Measurements from ENCODE around the gene STOML1.

The STOML1 gene

DNA sequence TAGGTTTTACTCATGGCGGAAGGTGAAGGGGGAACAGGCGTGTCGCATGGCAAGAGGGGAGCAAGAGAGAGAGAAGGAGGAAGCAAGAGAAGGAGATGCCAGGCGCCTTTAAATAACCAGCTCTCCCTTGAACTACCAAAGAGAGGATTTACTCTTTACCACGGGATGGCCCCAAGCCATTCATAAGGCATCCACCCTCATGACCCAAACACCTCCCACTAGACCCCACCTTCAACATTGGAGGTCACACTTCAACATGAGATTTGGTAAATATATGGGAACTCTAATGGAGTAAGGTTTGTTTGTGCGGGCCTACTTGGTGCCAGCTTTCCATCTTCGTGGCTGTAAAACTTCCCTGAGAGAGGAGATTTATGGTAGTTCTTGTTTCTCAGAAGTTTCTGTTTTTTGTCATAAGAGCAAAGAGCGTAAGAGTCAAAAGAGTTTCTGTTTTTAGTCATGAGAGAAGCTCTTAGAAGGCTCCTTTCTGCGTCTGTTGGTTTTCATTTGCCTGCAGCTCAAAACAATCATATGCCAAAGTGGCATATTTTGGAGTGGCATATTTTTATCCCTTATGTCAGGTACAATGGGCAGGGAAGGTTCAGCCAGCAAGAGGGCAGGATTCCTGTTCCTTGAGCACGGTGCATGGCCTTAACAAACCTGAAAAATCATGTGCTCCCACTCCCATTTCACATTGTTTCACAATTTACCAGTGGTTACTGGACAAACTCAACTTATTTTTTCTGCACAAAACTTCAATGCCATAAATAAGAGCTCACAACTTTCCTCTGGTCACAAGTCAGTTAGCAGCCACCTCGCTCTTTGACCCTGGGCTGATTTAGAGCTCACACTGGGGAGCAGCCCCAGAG is 14.9 kb upstream of the STOML1 start:
- TF ChIP-seq GATA3 (IDR thresholded peaks at IDR 0.05; ENCODE audit: low read depth, low read length) (no peak), GATA2 (IDR thresholded peaks at IDR 0.05; ENCODE audit: low read depth, low read length) (no peak)

DNA sequence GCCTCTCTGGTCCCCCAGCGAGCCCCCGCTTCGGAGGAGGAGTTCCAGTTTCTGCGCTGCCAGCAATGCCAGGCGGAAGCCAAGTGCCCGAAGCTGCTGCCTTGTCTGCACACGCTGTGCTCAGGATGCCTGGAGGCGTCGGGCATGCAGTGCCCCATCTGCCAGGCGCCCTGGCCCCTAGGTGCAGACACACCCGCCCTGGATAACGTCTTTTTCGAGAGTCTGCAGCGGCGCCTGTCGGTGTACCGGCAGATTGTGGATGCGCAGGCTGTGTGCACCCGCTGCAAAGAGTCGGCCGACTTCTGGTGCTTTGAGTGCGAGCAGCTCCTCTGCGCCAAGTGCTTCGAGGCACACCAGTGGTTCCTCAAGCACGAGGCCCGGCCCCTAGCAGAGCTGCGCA is 5.9 kb upstream of the STOML1 start:
- no peak for TF ChIP-seq GATA2 (IDR thresholded peaks at IDR 0.05; ENCODE audit: low read depth, low read length)
- TF ChIP-seq GATA3 (IDR thresholded peaks at IDR 0.05; ENCODE audit: low read depth, low read length): no peak

DNA sequence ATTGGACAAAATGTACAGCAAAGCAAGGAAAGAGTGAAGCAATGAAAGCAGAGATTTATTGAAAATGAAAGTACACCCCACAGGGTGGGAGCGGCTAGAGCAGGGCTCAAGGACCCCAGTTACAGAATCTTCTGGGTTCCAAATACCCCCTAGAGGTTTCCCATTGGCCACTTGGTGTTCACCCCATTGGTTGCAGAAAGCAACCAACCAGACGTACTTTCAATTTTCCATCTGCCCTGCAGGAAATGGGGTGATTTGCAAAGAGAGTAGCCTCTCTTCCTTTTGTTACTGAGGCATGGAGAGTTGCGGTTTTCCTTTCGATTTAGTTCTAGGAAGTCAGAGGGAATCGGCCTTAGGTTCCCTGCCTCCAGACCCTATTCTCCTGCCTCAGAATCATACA is 4.8 kb upstream of the STOML1 start:
- no peak for TF ChIP-seq GATA3 (IDR thresholded peaks at IDR 0.05; ENCODE audit: low read depth, low read length)
- TF ChIP-seq GATA2 (IDR thresholded peaks at IDR 0.05; ENCODE audit: low read depth, low read length): no peak

DNA sequence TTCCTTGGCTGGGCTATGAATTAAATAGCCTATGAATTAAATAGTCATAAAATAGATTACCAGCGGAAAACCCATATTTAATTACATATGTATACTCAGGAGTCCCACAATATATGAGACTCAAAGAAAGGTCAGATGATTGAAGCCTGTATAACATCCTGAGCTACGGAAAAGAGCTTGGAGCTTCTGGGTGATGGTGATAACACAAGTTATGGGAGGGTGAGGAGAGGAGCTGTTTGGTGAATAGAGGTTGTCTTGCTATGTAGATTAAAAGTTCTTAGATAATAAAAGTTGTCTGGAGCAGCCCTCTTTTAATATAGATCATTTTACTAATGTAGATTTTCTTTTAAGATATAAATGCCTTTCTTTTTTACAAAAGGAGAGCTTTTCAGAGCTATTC is 4.2 kb upstream of the STOML1 start:
- no peak for TF ChIP-seq GATA3 (IDR thresholded peaks at IDR 0.05; ENCODE audit: low read depth, low read length)
- no peak for TF ChIP-seq GATA2 (IDR thresholded peaks at IDR 0.05; ENCODE audit: low read depth, low read length)

DNA sequence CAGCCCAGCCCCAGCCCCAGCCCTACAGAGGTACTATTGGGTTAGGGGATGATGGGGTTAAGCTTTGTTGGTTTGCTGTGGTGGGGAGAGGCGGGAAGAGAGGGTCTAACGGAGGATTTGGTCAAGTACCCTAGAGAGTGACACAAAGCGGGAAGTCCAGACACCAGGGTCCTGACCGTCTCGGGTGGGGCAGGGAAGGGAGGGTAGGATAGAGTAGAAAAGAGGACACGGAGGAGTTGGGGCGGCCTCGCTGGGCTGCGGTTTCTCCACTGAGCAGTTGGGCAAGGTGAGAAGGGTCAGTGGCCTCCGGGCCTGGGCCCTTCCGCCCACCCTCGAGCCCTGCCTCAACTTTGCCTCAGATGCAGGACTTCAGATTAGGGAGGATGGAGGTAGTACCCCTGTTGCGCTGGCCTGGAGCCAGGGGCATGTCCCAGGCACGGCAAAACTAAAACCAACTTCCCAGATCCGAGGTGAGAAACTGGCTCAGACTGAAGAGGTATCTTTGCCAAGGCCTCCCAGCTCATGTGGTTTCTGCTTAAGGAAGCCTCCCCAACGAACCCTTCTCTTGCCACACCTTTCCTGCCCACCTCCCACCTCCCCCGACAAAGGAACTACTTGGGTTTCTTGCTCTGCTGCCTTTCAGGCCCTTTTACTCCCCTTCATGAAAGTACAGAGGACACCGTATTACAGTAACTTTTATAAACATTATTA is 3.0 kb upstream of the STOML1 start:
- TF ChIP-seq GATA2 (IDR thresholded peaks at IDR 0.05; ENCODE audit: low read depth, low read length) (no peak), GATA3 (IDR thresholded peaks at IDR 0.05; ENCODE audit: low read depth, low read length) (no peak)

DNA sequence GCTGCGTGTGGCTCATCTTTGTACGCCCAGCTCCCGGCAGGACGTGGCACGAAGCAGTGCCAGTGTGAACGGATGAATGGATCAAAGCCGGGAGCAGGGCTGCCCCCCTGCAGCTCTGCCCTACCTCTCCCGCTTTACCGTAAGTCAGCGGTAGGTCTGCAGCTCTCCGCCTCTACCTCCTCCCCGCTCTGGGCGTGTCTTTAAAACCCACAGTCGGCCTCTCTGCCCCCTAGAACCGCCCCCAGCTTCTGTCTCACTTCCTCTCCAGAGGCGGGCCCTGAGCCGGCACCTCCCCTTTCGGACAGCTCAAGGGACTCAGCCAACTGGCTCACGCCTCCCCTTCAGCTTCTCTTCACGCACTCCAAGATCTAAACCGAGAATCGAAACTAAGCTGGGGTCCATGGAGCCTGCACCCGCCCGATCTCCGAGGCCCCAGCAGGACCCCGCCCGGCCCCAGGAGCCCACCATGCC is 2.4 kb upstream of the STOML1 start, which contains the start of gene PML:
Gene PML (plus strand): TSS at position 304 of the 471 bp plus-strand sequence. CDS start 97 bp downstream, at position 401.
- TF ChIP-seq GATA2 (IDR thresholded peaks at IDR 0.05; ENCODE audit: low read depth, low read length) (no peak), GATA3 (IDR thresholded peaks at IDR 0.05; ENCODE audit: low read depth, low read length) (no peak)

DNA sequence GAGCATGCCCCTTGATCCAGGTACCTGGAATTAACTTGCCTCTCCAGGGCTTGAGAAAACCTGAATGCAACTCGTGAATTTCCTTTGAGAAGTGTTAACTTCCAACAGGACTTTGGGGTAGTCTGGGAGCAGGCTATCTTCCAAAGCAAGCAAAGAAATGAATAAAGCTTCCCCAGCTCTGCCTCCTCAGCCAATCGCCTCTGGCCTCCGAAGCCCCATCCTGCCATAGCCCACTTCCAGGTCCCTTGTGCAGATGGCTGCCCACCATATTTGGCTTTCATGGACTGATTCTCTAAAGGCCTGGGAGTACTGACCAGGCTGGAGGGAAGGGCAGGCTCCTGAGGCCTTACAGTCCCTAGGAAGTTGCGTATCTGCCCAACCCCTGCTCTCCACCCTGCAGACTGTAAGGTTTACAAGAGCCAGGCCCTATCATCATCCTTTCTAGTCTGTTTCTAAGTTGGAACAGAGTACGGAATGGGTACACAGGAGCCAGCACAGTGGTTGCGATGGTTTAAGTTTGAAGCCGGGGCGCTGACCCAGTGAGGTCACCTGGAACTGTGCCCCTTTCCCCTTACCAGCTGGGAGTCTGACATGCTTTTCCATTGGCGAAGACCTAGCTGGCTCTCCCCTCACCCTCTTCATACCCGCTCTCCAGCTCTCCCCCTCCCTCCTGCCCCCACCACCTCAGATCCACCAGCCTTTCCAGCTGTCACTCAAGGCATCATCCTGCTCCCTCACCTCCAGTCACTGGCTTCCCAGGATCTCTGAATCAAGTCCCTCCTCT is 1.3 kb upstream of the STOML1 start:
- no peak for TF ChIP-seq GATA2 (IDR thresholded peaks at IDR 0.05; ENCODE audit: low read depth, low read length)
- TF ChIP-seq GATA3 (IDR thresholded peaks at IDR 0.05; ENCODE audit: low read depth, low read length): no peak

DNA sequence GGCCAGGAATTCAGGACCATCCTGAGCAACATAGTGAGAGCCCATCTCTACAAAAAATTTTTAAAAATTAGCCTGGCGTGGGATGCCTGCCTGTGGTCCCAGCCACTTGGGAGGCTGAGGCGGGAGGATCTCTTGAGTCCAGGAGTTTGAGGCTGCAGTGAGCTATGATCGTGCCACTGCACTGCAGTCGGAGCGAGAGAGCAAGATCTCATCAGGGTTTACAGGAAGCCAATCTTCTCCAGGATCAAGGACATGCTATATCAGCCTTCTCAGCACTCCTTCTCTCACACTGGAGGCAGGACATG is 451 bp upstream of the STOML1 start:
- TF ChIP-seq GATA2 (IDR thresholded peaks at IDR 0.05; ENCODE audit: low read depth, low read length) (no peak), GATA3 (IDR thresholded peaks at IDR 0.05; ENCODE audit: low read depth, low read length) (no peak)

DNA sequence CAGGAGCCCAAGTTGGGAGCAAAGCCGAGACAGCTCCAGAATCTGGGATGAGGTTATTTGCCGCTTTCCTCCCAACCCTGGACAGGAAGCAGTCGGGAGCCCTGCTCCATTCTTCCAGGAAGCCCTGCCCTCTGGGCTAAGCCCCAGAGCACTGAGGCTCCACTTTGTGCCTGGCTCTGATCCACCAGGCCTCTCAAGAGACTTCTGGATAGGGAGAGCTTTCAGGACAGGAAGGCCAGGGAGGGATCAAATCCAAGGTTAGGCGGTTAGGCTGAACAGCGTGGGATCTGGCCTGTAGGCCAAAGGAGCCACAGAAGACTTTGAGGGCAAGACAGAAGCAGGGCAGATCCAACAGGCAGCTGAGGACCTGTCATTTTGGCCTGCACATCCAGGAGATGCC is 835 bp downstream of the STOML1 start:
- TF ChIP-seq GATA3 (IDR thresholded peaks at IDR 0.05; ENCODE audit: low read depth, low read length): no peak
- TF ChIP-seq GATA2 (IDR thresholded peaks at IDR 0.05; ENCODE audit: low read depth, low read length): no peak

DNA sequence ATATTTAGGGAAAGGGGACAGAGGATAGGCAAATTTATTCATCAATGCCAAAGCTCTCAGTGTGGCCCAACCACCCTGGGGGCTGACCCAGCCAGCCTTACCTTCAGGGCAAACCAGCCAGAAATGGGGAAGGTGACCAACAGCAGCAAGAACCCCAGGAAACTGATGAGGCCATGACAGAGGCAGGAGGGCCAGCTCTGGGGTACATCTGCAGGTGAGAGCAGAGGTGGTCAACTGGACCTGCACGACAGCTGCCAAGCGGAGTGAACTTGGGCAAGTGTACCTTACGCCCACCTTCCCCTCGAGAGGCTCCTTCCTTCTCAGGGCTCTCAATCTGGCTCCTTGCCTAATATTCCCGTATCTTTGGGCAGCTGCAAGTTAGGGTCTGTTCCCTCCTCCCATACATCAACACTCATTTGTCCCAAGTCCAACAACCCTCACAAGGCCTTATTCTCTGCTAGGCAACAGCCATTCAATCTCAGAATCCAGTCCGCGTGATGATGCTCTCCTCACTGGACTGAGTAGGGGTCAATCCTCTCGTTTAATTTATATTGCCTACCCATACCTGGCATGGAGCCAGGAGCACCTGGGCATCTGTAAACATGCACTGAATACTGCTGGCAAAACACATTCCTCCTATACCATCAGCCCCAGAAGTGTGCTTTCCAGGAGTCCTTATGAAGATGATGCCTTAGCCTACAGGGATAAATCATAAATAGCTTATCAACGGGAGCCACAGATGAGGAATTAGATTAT is 1.7 kb downstream of the STOML1 start:
- TF ChIP-seq GATA2 (IDR thresholded peaks at IDR 0.05; ENCODE audit: low read depth, low read length) (no peak), GATA3 (IDR thresholded peaks at IDR 0.05; ENCODE audit: low read depth, low read length) (no peak)

DNA sequence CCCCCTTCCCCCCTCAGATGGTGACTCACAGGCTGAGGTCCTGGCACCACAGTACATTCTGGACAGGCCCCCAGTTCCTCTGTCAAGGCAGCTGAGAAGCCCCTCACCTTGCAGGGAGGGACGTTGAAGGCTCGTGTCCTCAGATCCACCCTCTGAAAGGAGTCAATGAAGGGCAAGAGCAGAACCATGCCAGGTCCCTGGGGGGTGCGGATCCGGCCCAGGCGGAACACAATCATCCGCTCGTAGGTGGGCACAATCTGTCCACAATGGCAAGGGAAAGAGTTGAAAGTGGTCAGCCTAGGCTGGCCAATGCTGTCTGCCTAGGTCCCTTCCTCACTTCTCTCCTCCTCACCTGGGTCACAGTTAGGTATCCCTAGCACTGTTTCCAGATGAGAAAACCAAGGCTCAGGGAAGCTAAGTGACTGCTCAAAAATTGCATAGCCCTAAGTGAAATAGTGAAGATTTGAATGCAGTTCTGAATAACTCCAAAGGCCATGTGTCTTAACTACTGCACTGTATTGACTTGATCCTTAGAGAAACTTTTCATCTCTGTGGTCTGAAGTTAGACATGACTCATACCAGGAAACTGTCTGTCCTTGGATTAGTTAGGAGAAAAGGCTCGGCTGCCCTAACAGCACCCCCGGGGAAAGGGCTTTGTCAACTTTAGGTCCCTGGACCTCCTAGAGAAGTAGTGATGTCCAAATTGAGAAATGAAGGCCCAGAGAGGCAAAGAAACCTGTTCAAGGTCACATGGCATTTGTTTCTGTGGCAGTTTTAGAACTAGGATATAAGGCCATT is 2.9 kb downstream of the STOML1 start:
- no peak for TF ChIP-seq GATA3 (IDR thresholded peaks at IDR 0.05; ENCODE audit: low read depth, low read length)
- TF ChIP-seq GATA2 (IDR thresholded peaks at IDR 0.05; ENCODE audit: low read depth, low read length): no peak

DNA sequence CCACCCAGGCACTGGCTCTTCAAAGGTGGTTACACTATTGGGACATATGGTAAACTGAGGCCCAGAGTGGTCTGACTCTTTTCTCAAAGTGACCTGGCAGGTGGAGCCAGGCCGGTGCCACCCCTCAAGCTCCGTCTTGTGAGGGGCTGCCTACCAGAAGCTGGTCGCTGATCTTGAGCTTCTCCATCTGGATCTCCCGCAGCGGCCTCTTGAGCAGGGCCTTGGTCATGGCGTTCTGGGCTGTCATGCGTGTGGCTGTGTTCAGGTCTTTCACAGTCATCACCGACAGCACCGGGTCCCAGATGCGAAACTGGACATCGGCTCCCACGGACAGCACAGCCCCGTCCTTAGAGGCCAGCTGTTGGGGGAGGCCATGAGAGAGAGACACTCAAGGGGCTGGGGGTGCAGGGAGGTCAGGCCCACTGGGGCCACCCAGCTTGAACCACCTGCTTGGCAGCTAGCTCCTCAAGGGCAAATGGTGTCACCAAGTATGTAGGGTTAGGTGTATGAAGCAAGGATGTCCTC is 3.6 kb downstream of the STOML1 start:
- TF ChIP-seq GATA2 (IDR thresholded peaks at IDR 0.05; ENCODE audit: low read depth, low read length) (no peak), GATA3 (IDR thresholded peaks at IDR 0.05; ENCODE audit: low read depth, low read length) (no peak)

Measured in SH-SY5Y (cell line).